Peyer's patch (tissue), 4 donors: ENCODE results near the gene TIMP1.

Experiments
- CTCF ChIP-seq, 6 experiments: fragments of 450-650 bp in 4 of 6; fragments of 200-600 bp in 2 of 6; sonication (generic) in 1 of 6; IDR thresholded peaks; one replicate each; pipeline ENCODE4 v1.5.1; 2017 to 2019; ENCODE audit warnings: antibody characterized with exemption in 6 of 6, mild to moderate bottlenecking in 3 of 6, moderate library complexity in 1 of 6
- POLR2A ChIP-seq, 2 donors: fragments of 450-650 bp; IDR thresholded peaks; one replicate each; pipeline ENCODE4 v1.5.1; 2017; ENCODE audit warnings: antibody characterized with exemption in 2 of 2, mild to moderate bottlenecking in 2 of 2, moderate library complexity in 2 of 2

- TF ChIP-seq CTCF (IDR thresholded peaks at IDR 0.05): no peak
- TF ChIP-seq POLR2A (IDR thresholded peaks at IDR 0.05): no peak
Observed at GRCh38 chrX:47566841-47567240, 15.4 kb upstream of the TIMP1 start.
